CD4-positive, alpha-beta memory T cell (primary cell): Measurements from ENCODE around the gene ESPNL. TPM values are rescaled to one million over a fixed set of nuclear protein-coding genes. Genes with fewer than 3 reads are reported as not detected.

ENCODE experiments used
- CTCF ChIA-PET: fragments of 350-600 bp; sonication (Branson Sonifier 250); formaldehyde crosslinking; loops from one replicate; lab custom pipeline; 2021; ENCODE audit warnings: inconsistent platforms; ENCODE audit not compliant: partially characterized antibody; lab: Charles Lee
- POLR2A ChIA-PET: fragments of 350-600 bp; sonication (Branson Sonifier 250); formaldehyde crosslinking; loops from one replicate; lab custom pipeline; 2021; ENCODE audit not compliant: partially characterized antibody; lab: Charles Lee
- DNase-seq, 5 donors: peaks; one replicate each; pipeline versions ENCODE4 v3.0.0 to v3.0.0-alpha.2; 2020 to 2022; ENCODE audit warnings: mixed read lengths in 1 of 5
- H3K27ac ChIP-seq: one replicate; pipeline ENCODE4 v1.7.0; 2013; ENCODE audit warnings: low read depth, low read length
- H3K27me3 ChIP-seq: 2 replicates; pipeline ENCODE4 v1.7.0; 2013; ENCODE audit warnings: mild to moderate bottlenecking, low read length, moderate library complexity; ENCODE audit not compliant: insufficient read depth
- H3K36me3 ChIP-seq: 2 replicates; pipeline ENCODE4 v1.7.0; 2013; ENCODE audit warnings: mild to moderate bottlenecking, low read length, moderate library complexity; ENCODE audit not compliant: insufficient read depth
- H3K4me1 ChIP-seq: 2 replicates; pipeline ENCODE4 v1.7.0; 2013; ENCODE audit warnings: mild to moderate bottlenecking, low read length, moderate library complexity; ENCODE audit not compliant: insufficient read depth
- H3K4me3 ChIP-seq, 2 donors: one replicate each; pipeline ENCODE4 v1.7.0; 2013; ENCODE audit warnings: low read length in 2 of 2, mild to moderate bottlenecking in 1 of 2
- H3K9me3 ChIP-seq, 2 donors: one replicate each; pipeline ENCODE4 v1.7.0; 2013; ENCODE audit warnings: low read length in 2 of 2, control low read depth in 1 of 2; ENCODE audit not compliant: control insufficient read depth in 1 of 2
- H3K27ac Mint-ChIP-seq, 7 donors: one replicate each; pipeline ENCODE4 v1.8.0; 2020 to 2021; ENCODE audit warnings: mixed read lengths in 7 of 7, mild to moderate bottlenecking in 6 of 7, inconsistent platforms in 3 of 7, moderate library complexity in 3 of 7
- H3K27me3 Mint-ChIP-seq, 2 donors: one replicate each; pipeline ENCODE4 v1.8.0; 2020 to 2021; ENCODE audit warnings: mixed read lengths in 2 of 2
- H3K36me3 Mint-ChIP-seq, 2 donors: one replicate each; pipeline ENCODE4 v1.8.0; 2020 to 2021; ENCODE audit warnings: mixed read lengths in 2 of 2, inconsistent platforms in 1 of 2, mild to moderate bottlenecking in 1 of 2
- H3K4me1 Mint-ChIP-seq, 4 donors: one replicate each; pipeline ENCODE4 v1.8.0; 2020 to 2021; ENCODE audit warnings: mixed read lengths in 4 of 4, mild to moderate bottlenecking in 1 of 4
- H3K4me3 Mint-ChIP-seq, 8 donors: one replicate each; pipeline ENCODE4 v1.8.0; 2020 to 2021; ENCODE audit warnings: mixed read lengths in 8 of 8, mild to moderate bottlenecking in 7 of 8, moderate library complexity in 6 of 8, inconsistent platforms in 3 of 8
- H3K9me3 Mint-ChIP-seq, 8 donors: one replicate each; pipeline ENCODE4 v1.8.0; 2020 to 2021; ENCODE audit warnings: mixed read lengths in 8 of 8, mild to moderate bottlenecking in 5 of 8, inconsistent platforms in 3 of 8, moderate library complexity in 1 of 8
- intact Hi-C: fragments of 100-400 bp; cut with micrococcal nuclease; formaldehyde crosslinking; loops from one replicate; pipeline ENCODE4 v1.15.1; 2023
- polyA plus RNA-seq, 2 donors: library from polyadenylated mRNA; unstranded; fragments of 300-500 nt; fragmentation: Illumina TruSeq; gene quantifications; one replicate each; pipeline ENCODE4 v1.2.3, GENCODE V29; 2021
- total RNA-seq, 2 experiments: library from RNA; stranded (reverse); gene quantifications; one replicate each; pipeline ENCODE4 v1.2.3, GENCODE V29; 2021

Gene ESPNL
- total and polyA plus RNA-seq, 4 experiments from 2014 or later, result 0.28 to 0.41 TPM; not detected in 2

GRCh38 chr2:238162251-238162845 is 62.2 kb downstream of the ESPNL start:
- Mint-ChIP-seq H3K27ac (no peak overlapping the region), H3K27me3 (peaks cover 16 to 17% of the 10 kb centered on the region in 2 donors), H3K9me3 (no peaks in the 10 kb centered on the region), H3K4me3 (no peak overlapping the region), H3K36me3 (no peaks in the 10 kb centered on the region), H3K4me1 (peaks cover 4 to 19% (median 12%) of the 10 kb centered on the region in 4 donors)
- H3K27ac ChIP-seq, result no peak overlapping the region
- ChIA-PET POLR2A (no interaction called here), CTCF (no interaction called here)
- H3K36me3 ChIP-seq, result no peaks in the 10 kb centered on the region
- peaks cover 7% of the 10 kb centered on the region for H3K4me1 ChIP-seq
- H3K4me3 ChIP-seq, result no peak overlapping the region
- no peak for DNase-seq
- intact Hi-C loops, result no loop called here
- peaks cover 13% of the 10 kb centered on the region for H3K27me3 ChIP-seq
- H3K9me3 ChIP-seq, result no peaks in the 10 kb centered on the region

- peaks cover 16 to 17% of the 10 kb centered on the region in 2 donors for H3K27me3 Mint-ChIP-seq
- Histone ChIP-seq H3K9me3 (no peaks in the 10 kb centered on the region), H3K27ac (no peak overlapping the region), H3K4me1 (peaks cover 7% of the 10 kb centered on the region), H3K27me3 (peaks cover 13% of the 10 kb centered on the region), H3K36me3 (no peaks in the 10 kb centered on the region), H3K4me3 (no peak overlapping the region)
- ChIA-PET CTCF (no interaction called here), POLR2A (no interaction called here)
- H3K4me1 Mint-ChIP-seq, result peaks cover 4 to 19% (median 12%) of the 10 kb centered on the region in 4 donors
- H3K27ac Mint-ChIP-seq, result no peak overlapping the region
- H3K9me3 Mint-ChIP-seq, result no peaks in the 10 kb centered on the region
- intact Hi-C loops, result no loop called here
- no peak for DNase-seq
- no peak overlapping the region for H3K4me3 Mint-ChIP-seq
- H3K36me3 Mint-ChIP-seq, result peaks cover 0 to 3% of the 10 kb centered on the region in 2 donors
Observed at GRCh38 chr2:238162846-238163441, 62.8 kb downstream of the ESPNL start.

- intact Hi-C loops, result no loop called here
- H3K4me1 Mint-ChIP-seq, result peaks cover 4 to 19% (median 12%) of the 10 kb centered on the region in 4 donors
- CTCF ChIA-PET, result no interaction called here
- H3K27ac Mint-ChIP-seq, result no peak overlapping the region
- peaks cover 7% of the 10 kb centered on the region for H3K4me1 ChIP-seq
- H3K27ac ChIP-seq, result no peak overlapping the region
- no peak overlapping the region for H3K4me3 ChIP-seq
- no peak overlapping the region for H3K4me3 Mint-ChIP-seq
- no peaks in the 10 kb centered on the region for H3K9me3 ChIP-seq
- no peaks in the 10 kb centered on the region for H3K9me3 Mint-ChIP-seq
- no peaks in the 10 kb centered on the region for H3K36me3 ChIP-seq
- H3K27me3 ChIP-seq, result peaks cover 13% of the 10 kb centered on the region
- peaks cover 3 to 8% of the 10 kb centered on the region in 2 donors for H3K36me3 Mint-ChIP-seq
- POLR2A ChIA-PET, result no interaction called here
- peaks cover 16 to 17% of the 10 kb centered on the region in 2 donors for H3K27me3 Mint-ChIP-seq
- DNase-seq, result no peak
Observed at GRCh38 chr2:238163481-238164198, 63.5 kb downstream of the ESPNL start.

GRCh38 chr2:238164906-238165287 is 64.8 kb downstream of the ESPNL start:
- ChIA-PET CTCF (no interaction called here), POLR2A (no interaction called here)
- H3K27ac Mint-ChIP-seq, result peak overlapping the region in 1 of 7 donors; percentile 80
- Histone ChIP-seq H3K27me3 (peaks cover 5% of the 10 kb centered on the region), H3K4me3 (no peak overlapping the region), H3K4me1 (no peaks in the 10 kb centered on the region), H3K27ac (no peak overlapping the region), H3K9me3 (no peaks in the 10 kb centered on the region), H3K36me3 (peaks cover 11% of the 10 kb centered on the region)
- peaks cover 0 to 12% (median 6%) of the 10 kb centered on the region in 4 donors for H3K4me1 Mint-ChIP-seq
- H3K4me3 Mint-ChIP-seq, result peak overlapping the region in 1 of 8 donors; percentile 20
- H3K27me3 Mint-ChIP-seq, result peaks cover 10% of the 10 kb centered on the region in 2 donors
- no peak for DNase-seq
- H3K36me3 Mint-ChIP-seq, result peaks cover 10 to 20% of the 10 kb centered on the region in 2 donors
- intact Hi-C loops, result no loop called here
- no peaks in the 10 kb centered on the region for H3K9me3 Mint-ChIP-seq

- DNase-seq, result no peak
- CTCF ChIA-PET, result no interaction called here
- H3K27me3 ChIP-seq, result peaks cover 1% of the 10 kb centered on the region
- Mint-ChIP-seq H3K36me3 (peaks cover 14 to 25% of the 10 kb centered on the region in 2 donors), H3K4me1 (peaks cover 0 to 9% (median 6%) of the 10 kb centered on the region in 4 donors), H3K4me3 (no peak overlapping the region), H3K27me3 (peaks cover 8 to 9% of the 10 kb centered on the region in 2 donors), H3K27ac (peak overlapping the region in 1 of 7 donors; percentile 80), H3K9me3 (no peaks in the 10 kb centered on the region)
- intact Hi-C loops, result no loop called here
- H3K4me3 ChIP-seq, result no peak overlapping the region
- no peaks in the 10 kb centered on the region for H3K4me1 ChIP-seq
- H3K36me3 ChIP-seq, result peaks cover 16% of the 10 kb centered on the region
- H3K27ac ChIP-seq, result no peak overlapping the region
- POLR2A ChIA-PET, result no interaction called here
- H3K9me3 ChIP-seq, result no peaks in the 10 kb centered on the region
Observed at GRCh38 chr2:238165288-238165921, 65.3 kb downstream of the ESPNL start.

GRCh38 chr2:238166391-238167343 is 66.5 kb downstream of the ESPNL start:
- Histone ChIP-seq H3K4me1 (no peaks in the 10 kb centered on the region), H3K27ac (no peak overlapping the region), H3K27me3 (no peaks in the 10 kb centered on the region), H3K4me3 (no peak overlapping the region), H3K9me3 (no peaks in the 10 kb centered on the region), H3K36me3 (peaks cover 23% of the 10 kb centered on the region)
- CTCF ChIA-PET, result no interaction called here
- POLR2A ChIA-PET, result no interaction called here
- Mint-ChIP-seq H3K4me1 (peaks cover 0 to 9% (median 6%) of the 10 kb centered on the region in 4 donors), H3K27me3 (peaks cover 8 to 9% of the 10 kb centered on the region in 2 donors), H3K9me3 (no peaks in the 10 kb centered on the region), H3K36me3 (peaks cover 19 to 34% of the 10 kb centered on the region in 2 donors), H3K4me3 (no peak overlapping the region), H3K27ac (no peak overlapping the region)
- DNase-seq, result no peak
- intact Hi-C loops, result no loop called here
